ENCODE data around the gene CTLA4. TPM values are rescaled to one million over a fixed set of nuclear protein-coding genes. Genes with fewer than 3 reads are reported as not detected.

Gene CTLA4
- total RNA-seq, 2 experiments from 2014 or later: 28.7 to 30.7 TPM

DNA sequence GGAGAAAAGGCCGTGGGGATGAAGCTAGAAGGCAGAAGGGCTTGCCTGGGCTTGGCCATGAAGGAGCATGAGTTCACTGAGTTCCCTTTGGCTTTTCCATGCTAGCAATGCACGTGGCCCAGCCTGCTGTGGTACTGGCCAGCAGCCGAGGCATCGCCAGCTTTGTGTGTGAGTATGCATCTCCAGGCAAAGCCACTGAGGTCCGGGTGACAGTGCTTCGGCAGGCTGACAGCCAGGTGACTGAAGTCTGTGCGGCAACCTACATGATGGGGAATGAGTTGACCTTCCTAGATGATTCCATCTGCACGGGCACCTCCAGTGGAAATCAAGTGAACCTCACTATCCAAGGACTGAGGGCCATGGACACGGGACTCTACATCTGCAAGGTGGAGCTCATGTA, 2.9 kb downstream of the CTLA4 start:
- CTCF ChIA-PET: interaction anchor here (1.1 to 4.1 kb wide), 9 partner anchors 9 to 130 kb away, joined by 3 to 25 read pairs (median 7); no protein-coding TSS in a partner anchor
- ATAC-seq (no peak), DNase-seq (peak; percentile 26)
- TF ChIP-seq, protein P1, sequence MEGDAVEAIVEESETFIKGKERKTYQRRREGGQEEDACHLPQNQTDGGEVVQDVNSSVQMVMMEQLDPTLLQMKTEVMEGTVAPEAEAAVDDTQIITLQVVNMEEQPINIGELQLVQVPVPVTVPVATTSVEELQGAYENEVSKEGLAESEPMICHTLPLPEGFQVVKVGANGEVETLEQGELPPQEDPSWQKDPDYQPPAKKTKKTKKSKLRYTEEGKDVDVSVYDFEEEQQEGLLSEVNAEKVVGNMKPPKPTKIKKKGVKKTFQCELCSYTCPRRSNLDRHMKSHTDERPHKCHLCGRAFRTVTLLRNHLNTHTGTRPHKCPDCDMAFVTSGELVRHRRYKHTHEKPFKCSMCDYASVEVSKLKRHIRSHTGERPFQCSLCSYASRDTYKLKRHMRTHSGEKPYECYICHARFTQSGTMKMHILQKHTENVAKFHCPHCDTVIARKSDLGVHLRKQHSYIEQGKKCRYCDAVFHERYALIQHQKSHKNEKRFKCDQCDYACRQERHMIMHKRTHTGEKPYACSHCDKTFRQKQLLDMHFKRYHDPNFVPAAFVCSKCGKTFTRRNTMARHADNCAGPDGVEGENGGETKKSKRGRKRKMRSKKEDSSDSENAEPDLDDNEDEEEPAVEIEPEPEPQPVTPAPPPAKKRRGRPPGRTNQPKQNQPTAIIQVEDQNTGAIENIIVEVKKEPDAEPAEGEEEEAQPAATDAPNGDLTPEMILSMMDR (IDR thresholded peaks at IDR 0.05): no peak
- Mint-ChIP-seq H3K9me3 (peaks cover 6% of the 10 kb centered on the region), H3K4me1 (ENCODE audit: low read depth) (peaks cover 86% of the 10 kb centered on the region), H3K4me3 (peak overlapping the region; percentile 81), H3K27ac (peak overlapping the region; percentile 97), H3K36me3 (ENCODE audit: low read depth) (peaks cover 69% of the 10 kb centered on the region), H3K27me3 (no peaks in the 10 kb centered on the region)
- intact Hi-C loops (cut with micrococcal nuclease): loop anchor here (2.0 kb wide), 1 partner anchor 40 kb away; no protein-coding TSS in a partner anchor
- POLR2A ChIA-PET: interaction anchor here (0.7 to 14.2 kb wide), 26 partner anchors 9 to 162 kb away, joined by 3 to 237 read pairs (median 5); partner anchors contain the start of genes CD28 and ICOS

DNA sequence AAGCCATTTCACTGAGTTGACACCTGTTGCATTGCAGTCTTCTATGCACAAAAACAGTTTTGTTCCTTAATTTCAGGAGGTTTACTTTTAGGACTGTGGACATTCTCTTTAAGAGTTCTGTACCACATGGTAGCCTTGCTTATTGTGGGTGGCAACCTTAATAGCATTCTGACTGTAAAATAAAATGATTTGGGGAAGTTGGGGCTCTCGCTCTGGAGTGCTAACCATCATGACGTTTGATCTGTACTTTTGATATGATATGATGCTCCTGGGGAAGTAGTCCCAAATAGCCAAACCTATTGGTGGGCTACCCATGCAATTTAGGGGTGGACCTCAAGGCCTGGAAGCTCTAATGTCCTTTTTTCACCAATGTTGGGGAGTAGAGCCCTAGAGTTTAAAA, 3.4 kb downstream of the CTLA4 start:
- ATAC-seq (no peak), DNase-seq (no peak)
- peaks cover 71% of the 10 kb centered on the region for H3K36me3 Mint-ChIP-seq (ENCODE audit: low read depth)
- ChIA-PET CTCF (interaction anchor here (1.0 to 4.1 kb wide), 7 partner anchors 9 to 131 kb away, joined by 3 to 25 read pairs (median 6); no protein-coding TSS in a partner anchor), POLR2A (interaction anchor here (0.7 to 14.2 kb wide), 24 partner anchors 9 to 337 kb away, joined by 3 to 237 read pairs (median 5); partner anchors contain the start of genes CD28 and ICOS)
- no peaks in the 10 kb centered on the region for H3K27me3 Mint-ChIP-seq
- H3K4me3 Mint-ChIP-seq: peak overlapping the region; percentile 81
- H3K27ac Mint-ChIP-seq: peak overlapping the region; percentile 97
- TF ChIP-seq, protein P1 (IDR thresholded peaks at IDR 0.05): no peak
- intact Hi-C loops (cut with micrococcal nuclease): loop anchor here (2.0 kb wide), 1 partner anchor 40 kb away; no protein-coding TSS in a partner anchor
- peaks cover 82% of the 10 kb centered on the region for H3K4me1 Mint-ChIP-seq (ENCODE audit: low read depth)
- peaks cover 6% of the 10 kb centered on the region for H3K9me3 Mint-ChIP-seq

DNA sequence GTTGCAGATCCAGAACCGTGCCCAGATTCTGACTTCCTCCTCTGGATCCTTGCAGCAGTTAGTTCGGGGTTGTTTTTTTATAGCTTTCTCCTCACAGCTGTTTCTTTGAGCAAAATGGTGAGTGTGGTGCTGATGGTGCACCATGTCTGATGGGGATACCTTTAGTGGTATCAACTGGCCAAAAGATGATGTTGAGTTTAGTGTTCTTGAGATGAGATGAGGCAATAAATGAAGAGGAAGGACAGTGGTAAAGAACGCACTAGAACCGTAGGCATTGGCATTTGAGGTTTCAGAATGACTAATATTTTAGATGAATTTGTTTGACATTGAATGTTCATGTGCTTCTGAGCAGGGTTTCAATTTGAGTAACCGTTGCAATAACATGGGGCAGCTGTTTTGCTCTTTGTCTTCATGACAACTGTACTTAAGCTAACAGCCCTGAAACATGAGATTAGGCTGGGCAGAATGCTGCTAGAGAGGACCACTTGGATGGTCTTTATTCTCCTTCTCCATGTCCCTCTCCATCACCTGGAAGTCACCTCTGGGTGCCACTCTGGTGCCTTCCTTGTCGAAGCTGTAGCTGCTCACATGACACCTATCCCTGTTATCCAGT, 3.9 kb downstream of the CTLA4 start:
- intact Hi-C loops (cut with micrococcal nuclease): loop anchor here (2.0 kb wide), 1 partner anchor 41 kb away; no protein-coding TSS in a partner anchor
- TF ChIP-seq, protein P1 (IDR thresholded peaks at IDR 0.05): no peak
- Mint-ChIP-seq H3K4me3 (peak overlapping the region; percentile 81), H3K36me3 (ENCODE audit: low read depth) (peaks cover 73% of the 10 kb centered on the region), H3K27me3 (no peaks in the 10 kb centered on the region), H3K9me3 (peaks cover 6% of the 10 kb centered on the region), H3K27ac (peak overlapping the region; percentile 97), H3K4me1 (ENCODE audit: low read depth) (peaks cover 78% of the 10 kb centered on the region)
- ATAC-seq (peak; percentile 69), DNase-seq (peak; percentile 72)
- ChIA-PET CTCF (interaction anchor here (0.9 to 2.8 kb wide), 11 partner anchors 8 to 131 kb away, joined by 3 to 14 read pairs (median 3); no protein-coding TSS in a partner anchor), POLR2A (interaction anchor here (0.6 to 14.2 kb wide), 26 partner anchors 8 to 337 kb away, joined by 3 to 237 read pairs (median 5); partner anchors contain the start of genes CD28 and ICOS)

DNA sequence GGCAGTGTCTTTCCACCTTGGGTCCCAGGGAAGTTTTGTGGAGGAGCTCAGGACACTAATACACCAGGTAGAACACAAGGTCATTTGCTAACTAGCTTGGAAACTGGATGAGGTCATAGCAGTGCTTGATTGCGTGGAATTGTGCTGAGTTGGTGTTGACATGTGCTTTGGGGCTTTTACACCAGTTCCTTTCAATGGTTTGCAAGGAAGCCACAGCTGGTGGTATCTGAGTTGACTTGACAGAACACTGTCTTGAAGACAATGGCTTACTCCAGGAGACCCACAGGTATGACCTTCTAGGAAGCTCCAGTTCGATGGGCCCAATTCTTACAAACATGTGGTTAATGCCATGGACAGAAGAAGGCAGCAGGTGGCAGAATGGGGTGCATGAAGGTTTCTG, 5.9 kb downstream of the CTLA4 start:
- H3K4me3 Mint-ChIP-seq: no peak overlapping the region
- peaks cover 6% of the 10 kb centered on the region for H3K9me3 Mint-ChIP-seq
- ChIA-PET POLR2A (interaction anchor here (0.8 to 14.2 kb wide), 9 partner anchors 6 to 137 kb away, joined by 3 to 237 read pairs (median 4); partner anchors contain the start of gene ICOS), CTCF (interaction anchor here (1.0 to 2.8 kb wide), 6 partner anchors 8 to 59 kb away, joined by 3 to 14 read pairs (median 4); no protein-coding TSS in a partner anchor)
- TF ChIP-seq, protein P1 (IDR thresholded peaks at IDR 0.05): no peak
- ATAC-seq (no peak), DNase-seq (peak; percentile 46)
- intact Hi-C loops (cut with micrococcal nuclease): no loop called here
- peaks cover 62% of the 10 kb centered on the region for H3K4me1 Mint-ChIP-seq (ENCODE audit: low read depth)
- peak overlapping the region; percentile 63 for H3K27ac Mint-ChIP-seq
- no peaks in the 10 kb centered on the region for H3K27me3 Mint-ChIP-seq
- H3K36me3 Mint-ChIP-seq (ENCODE audit: low read depth): peaks cover 68% of the 10 kb centered on the region
